Sigmoid colon (tissue), 4 donors: ENCODE results near the gene HNF1B.

Source experiments
- CTCF ChIP-seq, 4 experiments: fragments of 450-650 bp in 3 of 4; fragments of 200-600 bp in 1 of 4; IDR thresholded peaks; one replicate each; pipeline ENCODE4 v1.5.1; 2016 to 2019; ENCODE audit warnings: antibody characterized with exemption in 4 of 4, mild to moderate bottlenecking in 3 of 4, moderate library complexity in 2 of 4
- EP300 ChIP-seq, 4 donors: sonication (generic); formaldehyde crosslinking; IDR thresholded peaks; one replicate each; pipeline ENCODE4 v1.6.1; 2017; ENCODE audit warnings: antibody characterized with exemption in 4 of 4
- POLR2A ChIP-seq, 2 donors: fragments of 450-650 bp; IDR thresholded peaks; one replicate each; pipeline ENCODE4 v1.6.1; 2016; ENCODE audit warnings: antibody characterized with exemption in 2 of 2, mild to moderate bottlenecking in 2 of 2, moderate library complexity in 2 of 2
- POLR2AphosphoS5 ChIP-seq, 4 donors: sonication (generic); formaldehyde crosslinking; IDR thresholded peaks; one replicate each; pipeline ENCODE4 v1.6.1; 2017; ENCODE audit warnings: antibody characterized with exemption in 4 of 4

- no peak for TF ChIP-seq CTCF (IDR thresholded peaks at IDR 0.05)
- no peak for TF ChIP-seq POLR2A (IDR thresholded peaks at IDR 0.05)
- TF ChIP-seq POLR2AphosphoS5 (IDR thresholded peaks at IDR 0.05): no peak
- TF ChIP-seq EP300 (IDR thresholded peaks at IDR 0.05): no peak
Measured at GRCh38 chr17:37731056-37731455, 13.8 kb downstream of the HNF1B start.
